GM21529 (cell line): Measurements from ENCODE around the gene NUDT14.

ENCODE experiments used
- ATAC-seq: cut with Tn5 transposase; IDR thresholded peaks from one replicate; pipeline ENCODE4 v1.9.1; 2021; ENCODE audit not compliant: unreplicated experiment

The NUDT14 gene

DNA sequence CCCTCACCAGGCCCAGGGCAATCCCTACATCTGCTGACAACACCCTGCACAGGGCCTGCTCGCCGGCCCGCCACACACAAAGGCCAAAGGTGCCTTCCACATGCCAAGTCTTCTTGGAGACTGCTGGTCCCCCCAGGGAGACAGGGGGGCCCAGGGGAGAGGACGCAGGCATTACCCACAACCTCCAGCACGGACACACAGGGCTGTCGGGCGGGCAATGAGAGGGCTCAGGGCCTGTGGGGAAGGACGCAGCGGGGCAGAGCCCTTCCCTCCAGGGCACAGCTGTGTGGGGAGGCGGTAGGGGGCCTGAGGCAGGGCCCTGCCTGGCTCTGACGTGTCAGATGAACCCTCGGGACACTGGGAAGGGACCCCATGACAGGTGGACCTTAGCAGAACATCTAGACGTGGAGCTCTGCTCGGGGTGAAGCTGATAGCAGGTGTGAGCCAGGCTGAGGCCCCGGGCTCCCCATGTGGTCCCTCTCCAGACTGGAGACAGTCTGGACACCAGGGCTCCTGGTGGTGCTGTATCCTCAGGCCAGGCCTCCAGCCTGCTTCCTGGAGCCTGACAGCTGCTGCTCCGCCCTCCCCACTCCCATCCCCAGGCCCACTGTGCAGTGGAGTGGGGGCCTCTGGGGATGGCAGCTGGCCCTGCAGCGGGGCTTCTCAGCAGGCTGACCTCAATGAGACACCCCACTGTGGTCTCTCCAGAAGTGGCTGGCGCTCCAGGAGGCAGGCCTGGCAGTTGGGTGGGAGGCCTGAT lies 31.6 kb upstream of the NUDT14 start:
- no peak for ATAC-seq

DNA sequence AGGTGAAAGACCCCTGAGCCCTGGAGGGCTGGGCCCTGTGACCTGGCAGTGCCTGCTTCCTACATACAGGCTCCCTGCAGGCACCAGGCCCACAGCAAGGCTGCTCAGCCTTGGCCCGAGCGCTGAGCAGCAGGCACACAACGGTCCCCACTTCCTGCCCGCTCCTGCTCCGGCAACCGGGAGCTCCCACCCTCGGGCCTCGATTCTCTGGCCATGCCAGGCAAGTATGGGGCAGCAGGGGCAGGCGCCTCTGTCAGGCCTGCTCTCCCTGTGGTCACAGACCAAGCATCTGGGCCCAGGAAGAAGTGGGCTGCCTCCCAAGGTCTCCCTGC lies 30.6 kb upstream of the NUDT14 start:
- ATAC-seq: no peak

DNA sequence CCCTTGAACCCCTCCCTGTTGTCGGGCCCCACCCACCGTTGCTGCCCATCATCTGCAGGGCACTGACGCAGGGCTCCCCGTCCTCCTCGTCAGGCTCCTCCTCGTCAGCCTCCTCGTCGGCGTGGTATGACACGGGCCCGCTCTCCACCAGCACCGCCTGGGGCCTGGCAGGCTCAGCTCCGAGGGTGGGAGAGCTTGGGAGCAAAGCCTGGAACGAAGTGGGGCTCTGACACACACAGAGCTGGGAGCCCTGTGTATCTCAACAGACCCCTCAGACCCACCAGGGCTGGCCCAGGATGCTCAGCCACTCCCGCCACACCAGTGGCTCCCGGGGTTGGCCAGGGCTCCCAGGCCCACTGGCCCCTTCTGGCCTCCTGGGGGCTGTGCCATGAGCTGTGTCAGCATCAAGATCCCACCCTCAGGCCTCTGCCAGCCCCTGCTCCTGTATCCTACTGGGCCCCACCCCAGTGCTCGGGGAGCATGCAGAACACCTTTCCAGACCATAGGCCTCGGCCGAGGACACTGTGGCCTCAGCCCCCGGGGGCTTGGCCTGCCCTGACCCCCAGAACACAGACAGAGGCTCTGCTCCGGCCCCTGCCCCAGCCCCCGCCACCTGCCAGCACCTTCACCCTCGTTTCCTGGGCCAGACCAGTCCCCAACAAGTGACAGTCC lies 30.1 kb upstream of the NUDT14 start:
- ATAC-seq: no peak

DNA sequence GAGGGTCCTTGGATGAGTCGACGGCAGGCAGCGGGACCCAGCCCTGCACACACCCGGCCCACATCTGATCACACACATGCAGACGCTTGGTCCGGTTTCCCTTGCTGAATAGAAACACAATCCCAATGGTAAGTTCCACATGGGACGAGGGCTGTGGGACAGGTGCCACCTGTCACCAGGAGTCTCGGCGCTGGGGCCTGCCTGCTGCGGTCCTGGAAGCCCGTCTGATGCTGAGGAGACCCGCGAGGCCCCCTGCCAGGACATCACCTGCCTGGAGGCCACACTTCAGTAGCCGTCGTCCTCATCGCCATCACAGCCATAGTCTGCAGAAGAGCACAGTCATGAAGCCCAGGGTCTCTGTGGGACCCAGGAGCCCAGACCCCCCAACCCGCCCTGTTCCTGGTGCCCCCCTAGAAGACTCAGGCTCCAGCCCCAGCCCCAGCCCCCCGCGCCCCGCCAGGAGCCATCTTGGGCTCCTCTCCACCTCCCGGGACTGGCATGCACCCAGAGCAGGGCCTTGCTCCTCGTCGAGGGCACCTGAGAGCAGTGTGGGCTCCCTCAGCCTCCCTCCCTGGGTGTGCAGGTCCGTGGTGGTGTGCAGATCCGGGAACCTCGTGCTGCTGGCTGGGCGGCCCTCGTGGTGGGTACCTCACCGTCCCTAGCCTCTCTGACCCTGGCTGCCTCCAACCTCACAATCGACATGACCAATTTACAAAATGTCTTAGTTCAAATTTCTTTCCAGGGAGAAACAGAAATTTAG lies 29.3 kb upstream of the NUDT14 start:
- ATAC-seq: no peak

DNA sequence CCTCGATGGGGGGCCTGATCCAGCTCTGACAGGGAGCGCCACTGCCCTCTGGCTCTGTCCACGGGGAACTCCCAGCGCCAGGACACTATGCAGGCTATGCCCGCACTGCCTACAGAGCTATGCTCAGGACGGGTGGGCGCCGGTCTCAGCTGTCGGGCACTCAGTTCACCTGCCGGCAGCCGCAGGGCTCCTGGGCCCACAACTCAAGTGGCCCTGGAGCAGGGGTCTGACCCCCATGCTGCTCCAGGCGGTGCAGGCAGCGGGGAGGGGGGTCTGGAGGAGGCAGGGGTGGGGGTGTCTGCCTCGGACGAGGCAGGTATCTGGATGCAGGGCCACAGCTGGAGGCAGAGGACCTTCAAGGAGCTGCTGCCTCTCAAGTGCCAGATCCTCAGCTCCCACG lies 28.5 kb upstream of the NUDT14 start:
- ATAC-seq: no peak

DNA sequence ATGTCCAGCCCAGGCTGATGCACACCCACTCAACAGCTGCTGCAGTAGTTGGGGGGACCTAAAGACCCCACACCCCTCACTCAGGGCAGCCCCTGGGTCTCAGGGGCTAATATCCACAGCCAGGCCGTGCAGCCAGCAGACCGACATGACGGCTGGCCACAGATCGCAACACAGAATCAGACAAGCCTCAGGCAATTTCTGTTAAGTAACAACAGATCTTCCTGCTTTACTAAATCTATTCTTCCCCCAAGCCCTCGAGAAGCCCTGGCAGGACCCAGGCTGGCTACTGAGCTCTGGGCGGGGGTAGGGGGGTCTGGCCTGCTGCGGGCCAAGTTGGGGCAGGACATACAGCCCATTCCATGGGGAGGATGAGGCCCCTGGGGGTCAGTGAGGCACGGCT lies 28.0 kb upstream of the NUDT14 start:
- ATAC-seq: no peak

DNA sequence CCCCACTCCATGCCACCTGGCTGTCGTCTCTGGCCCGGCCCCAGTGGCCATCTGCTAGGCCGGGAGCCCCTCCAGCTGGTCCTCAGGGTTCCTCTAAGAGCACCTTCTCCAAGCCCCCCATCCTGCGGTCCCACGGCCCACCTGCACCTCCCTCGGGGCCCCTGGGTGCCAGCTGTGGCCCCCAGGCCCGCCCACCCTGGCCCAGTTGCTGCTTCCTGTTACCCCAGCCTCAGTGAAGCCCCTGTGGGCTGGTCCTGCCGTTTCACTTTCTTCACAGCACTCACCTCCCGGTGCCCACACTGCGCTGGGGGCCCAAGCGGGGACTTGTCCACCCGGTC lies 27.6 kb upstream of the NUDT14 start:
- ATAC-seq: no peak

DNA sequence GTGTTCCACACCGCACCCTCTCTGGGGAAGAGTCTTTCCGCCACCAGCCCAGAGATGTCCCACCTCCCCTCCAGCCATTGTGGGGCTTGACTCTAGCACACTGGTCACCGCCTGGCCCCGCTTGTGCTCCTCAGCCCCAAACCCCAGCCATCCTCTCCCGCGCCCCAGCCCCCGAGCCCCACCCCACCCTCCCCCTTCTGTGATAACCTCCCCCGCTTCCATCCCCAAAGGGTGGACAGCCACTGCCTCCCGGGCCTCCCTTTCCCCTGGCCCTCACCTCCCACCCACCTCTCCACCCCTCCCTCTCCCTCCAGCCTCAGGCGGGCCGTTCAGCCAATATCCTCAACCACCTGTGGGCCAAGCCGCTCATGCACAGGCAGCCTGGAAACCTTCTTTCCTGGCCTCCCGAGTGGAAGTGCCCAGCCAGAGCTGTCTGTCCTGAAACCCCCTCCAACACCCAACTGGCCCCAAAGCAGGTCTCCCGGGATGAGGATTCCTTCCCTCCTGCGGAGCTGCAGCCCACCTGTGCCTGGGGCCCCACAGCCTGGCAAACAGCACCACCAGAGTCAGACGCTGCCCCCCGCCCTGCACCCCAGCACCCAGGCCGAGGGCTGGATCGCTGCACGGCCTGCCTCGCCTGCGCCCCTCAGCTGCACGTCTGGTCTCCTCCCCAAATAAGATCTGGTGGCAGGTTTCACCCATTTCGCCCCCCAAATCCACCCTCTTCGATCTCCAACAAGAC lies 27.1 kb upstream of the NUDT14 start:
- ATAC-seq: no peak

DNA sequence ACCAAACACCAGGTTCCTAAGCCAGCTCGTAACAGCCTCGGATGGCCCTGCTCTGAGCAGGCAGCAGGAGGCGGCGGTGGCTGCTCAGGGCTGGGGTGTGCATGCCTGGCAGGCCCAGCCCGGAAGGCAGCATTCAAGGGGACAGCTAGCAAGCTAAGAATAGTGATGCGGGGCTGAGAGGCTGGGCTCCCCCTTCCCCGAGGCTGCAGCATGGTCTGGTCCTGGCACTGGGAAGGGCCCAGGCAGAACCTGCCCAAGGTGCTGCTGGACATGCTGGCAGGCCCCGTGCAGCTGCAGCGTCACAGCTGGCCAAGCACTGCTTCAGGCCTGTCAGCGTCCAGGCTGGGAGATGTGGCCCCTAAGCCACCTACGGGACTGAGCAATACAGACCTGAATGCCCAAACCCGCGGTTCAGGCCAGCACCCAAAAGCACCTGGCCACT lies 26.4 kb upstream of the NUDT14 start:
- ATAC-seq: no peak

DNA sequence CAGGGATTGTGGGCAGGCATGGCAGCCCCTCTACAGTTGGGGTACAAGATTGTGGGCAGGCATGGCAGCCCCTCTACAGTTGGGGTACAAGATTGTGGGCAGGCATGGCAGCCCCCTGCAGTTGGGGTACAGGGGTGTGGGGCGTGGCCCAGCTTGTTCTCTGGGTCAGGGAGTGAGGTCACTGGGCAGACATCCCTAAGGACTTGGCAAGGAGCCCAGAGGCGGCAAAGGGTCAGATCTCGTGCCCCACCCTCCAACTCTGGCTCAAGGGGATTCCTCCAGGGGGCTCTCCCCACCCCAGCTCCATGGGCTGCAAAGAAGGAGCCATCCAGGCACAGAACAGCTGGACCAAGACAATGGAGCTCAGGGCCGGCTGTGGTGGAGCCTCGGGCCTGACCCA lies 25.8 kb upstream of the NUDT14 start:
- no peak for ATAC-seq

DNA sequence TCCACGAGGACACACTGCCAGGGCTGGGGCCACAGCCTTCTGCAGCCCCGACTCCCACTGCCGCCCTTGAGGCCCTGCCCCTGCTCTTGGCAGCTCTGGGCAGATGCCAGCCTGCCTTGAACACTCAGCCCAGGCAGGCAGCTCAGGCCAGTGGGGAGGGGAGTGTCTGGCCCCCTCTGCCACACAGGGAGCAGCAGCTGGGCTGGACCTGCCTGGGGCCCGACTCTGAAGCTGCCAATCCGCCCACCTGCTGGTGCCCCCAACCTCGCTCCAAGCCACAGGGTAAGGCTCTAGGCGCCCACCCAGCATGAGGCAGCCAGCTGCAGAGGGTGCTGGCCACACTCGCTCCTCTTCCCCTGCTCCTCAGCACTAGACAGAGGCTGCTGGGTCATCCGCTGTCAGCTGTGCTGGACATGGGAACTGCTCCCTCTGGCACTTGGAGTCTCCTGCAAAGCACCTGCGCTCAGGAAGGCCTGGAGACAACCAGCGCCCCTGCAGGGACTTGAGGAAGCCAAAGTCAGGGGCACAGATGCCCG lies 24.6 kb upstream of the NUDT14 start:
- ATAC-seq: no peak

DNA sequence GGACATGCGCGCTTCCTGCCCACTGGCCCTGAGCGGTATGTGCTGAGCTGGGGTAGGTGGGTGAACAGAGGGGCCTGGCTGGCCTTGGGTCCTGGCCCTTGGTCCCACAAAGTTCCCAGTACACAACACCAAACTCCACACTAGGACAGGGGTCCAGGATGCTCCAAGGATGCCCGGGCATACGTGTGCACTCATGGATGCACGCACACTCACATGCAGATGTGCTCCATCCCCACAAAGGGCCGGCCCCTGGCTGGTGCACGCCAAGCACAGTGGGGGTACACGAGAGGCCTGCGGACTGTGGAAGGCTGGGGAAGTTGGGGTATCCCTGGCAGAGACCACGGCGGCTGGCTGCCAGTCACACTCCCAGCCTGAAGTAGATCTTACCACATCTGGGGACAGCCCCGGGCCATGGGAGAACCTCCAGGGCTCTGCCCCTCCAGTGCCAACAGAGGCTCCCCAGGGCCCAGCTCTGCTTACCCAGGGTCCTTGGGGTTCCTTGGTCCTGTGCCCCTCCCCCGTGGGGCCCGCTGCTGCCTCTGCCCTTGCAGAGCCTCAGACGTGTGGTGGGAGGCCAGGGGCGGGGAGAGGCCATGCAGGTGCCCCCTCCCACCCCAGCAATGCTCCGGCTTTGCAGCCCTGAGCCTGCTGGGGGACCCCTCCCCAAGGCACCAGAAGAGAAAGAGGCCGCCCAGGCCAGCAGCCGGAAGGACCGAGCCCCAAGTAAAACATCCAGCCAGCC lies 24.0 kb upstream of the NUDT14 start:
- ATAC-seq: no peak

DNA sequence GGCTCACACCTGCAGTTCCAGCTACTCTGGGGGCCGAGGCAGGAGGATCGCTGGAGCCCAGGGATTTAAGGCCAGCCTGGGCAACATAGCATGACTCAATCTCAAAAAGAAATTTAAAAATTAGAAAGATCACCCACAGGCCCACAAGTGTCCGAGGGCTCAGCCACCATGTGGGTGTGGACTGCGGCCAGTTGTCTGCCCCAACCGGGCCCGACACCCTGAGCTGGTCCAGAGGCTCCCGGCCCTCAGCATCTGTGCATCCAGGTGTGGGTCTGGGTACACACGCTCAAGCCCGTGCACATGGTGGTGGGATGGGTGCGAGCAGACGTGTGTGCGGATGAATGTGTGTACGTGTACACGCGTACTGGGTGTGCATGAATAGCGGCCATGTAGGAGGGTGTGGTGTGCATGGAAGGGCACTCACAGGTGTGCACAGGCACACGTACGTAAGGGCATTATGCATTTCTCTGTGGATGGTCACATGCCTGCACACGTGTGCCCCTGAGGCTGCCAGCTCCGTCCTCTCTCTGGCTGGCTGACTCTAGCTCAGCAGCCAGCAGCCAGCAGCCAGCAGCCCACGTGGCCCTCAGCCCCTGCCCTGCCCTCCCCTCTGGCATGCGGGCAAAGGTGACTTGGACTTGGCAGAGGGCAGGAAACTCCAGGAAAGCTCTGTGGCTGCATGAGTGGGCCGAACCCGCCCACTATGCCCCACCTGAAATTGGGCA lies 23.3 kb upstream of the NUDT14 start:
- no peak for ATAC-seq

DNA sequence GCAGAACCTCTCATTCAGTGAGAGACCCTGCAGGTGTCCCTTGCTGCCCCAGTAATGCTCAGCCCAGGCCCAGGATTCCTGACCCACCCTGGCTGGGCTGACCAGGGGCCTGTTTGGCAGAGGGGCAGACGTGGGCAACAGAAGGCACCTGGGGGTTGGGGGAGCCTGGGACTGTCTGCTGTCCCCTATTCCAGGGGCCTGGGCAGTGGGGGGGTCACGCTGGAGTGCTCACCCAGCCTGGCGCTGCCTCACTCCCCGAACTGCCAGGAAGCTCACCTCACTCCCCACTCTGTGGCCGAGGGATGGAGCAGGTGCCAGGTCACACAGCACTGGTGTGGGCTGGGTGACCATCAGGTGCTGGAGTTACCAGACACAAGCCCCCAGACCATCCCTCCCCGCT lies 22.6 kb upstream of the NUDT14 start:
- ATAC-seq: no peak

DNA sequence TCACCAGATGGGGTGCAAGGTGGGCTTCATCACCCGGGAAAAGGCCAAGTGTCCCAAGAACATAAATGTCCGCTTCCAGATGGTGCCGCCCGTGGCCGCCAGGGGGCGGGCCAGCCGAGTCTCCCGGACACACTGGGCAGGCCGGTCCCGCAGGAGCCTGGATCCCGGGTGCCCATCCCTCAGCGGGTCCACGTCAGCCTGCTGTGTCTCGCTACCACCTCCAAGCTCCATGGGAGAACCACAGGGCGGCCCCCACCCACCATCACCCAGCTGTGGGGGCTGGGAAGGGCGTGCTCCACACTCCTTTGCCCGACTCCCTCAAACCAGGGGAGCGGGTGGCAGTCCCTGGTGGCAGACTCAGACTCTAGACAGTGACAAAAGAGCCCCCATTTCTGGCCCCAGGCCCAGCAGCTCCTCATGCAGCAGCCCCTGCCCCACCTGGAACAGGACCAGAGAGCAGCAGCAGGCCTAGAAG lies 22.0 kb upstream of the NUDT14 start:
- ATAC-seq: no peak

DNA sequence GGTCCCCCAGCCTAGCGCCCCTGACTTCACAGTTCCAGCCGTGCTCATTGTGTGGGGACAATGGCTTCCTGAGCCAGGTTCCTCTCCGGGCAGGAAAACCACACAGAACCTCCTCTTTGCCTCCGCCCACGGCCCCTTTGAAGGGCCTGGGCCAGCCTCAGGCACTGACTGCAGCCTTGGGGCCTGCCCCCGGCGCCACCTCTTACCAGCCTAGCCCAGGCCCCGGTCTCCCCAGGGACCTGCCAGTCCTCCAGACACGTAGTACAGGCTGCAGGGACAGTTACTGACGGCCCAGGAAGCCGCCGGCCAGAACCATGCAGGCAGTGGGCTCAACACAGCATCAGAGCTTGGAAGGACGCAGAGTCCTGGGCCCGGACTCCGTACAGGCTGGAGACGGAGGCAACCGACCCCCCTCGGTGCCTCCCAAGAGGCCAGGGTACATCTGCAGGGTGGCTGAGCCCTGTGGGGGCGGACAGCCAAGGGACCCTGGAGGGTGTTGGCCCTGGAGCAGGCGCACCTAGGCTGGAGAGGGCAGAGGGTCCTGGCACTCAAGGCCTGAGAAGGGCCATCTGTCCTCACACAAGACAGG lies 20.9 kb upstream of the NUDT14 start:
- no peak for ATAC-seq

DNA sequence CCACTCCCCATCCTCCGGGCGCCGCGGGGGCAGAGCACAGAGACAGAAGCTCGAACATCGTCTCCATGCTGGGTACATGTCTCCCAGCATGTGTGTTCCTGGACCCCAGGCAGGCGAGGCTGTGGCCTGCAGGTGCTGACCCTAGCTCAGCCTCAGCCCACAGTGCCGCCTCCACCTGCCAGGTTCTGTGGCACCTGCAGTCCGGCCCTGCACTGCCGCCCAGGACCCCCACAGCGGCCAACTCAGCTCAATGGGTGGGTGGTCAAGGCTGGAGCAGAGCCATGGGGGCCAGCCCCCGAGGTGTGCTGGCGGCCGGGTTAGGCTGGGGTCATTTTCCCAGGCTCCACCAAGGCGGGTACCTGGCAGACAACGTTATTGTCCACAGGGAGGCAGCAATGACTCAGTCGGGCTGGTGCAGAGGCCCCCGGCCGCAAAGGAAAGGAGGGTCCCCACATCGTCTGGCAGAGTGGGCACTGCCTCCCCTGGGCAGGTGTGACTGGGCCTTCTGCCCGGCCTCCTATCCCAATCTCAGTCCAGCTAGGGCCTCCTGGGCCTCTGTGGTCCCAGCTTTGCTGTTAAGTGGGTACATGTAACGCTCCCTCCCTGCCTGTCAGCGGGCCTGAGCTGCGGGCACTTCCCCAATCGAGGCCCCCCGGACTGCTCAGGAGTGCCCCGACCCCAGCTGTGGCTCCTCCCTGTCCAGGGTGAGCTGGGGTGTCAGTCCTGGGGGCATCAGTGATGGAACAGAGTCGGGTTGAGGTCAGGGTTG lies 20.2 kb upstream of the NUDT14 start:
- no peak for ATAC-seq

DNA sequence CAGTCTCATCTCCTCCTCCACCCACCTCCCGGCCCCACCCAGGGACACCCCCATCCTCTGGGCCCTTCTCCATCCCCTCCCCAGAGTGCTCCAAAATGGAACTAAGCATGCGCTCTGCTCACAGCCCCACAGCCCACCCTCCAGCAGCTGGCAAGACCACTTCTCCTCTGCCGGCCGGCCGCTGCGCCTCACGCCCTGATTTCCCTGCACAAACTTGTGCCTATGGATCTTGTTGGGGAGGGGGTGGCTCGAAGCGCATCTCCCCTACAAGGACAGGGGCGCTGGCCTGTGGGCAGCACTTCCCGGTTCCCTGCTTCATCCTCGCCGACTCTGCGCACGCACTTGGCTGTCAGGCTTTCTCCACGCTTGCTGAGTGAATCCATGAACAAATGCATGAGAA lies 19.5 kb upstream of the NUDT14 start:
- ATAC-seq: no peak

DNA sequence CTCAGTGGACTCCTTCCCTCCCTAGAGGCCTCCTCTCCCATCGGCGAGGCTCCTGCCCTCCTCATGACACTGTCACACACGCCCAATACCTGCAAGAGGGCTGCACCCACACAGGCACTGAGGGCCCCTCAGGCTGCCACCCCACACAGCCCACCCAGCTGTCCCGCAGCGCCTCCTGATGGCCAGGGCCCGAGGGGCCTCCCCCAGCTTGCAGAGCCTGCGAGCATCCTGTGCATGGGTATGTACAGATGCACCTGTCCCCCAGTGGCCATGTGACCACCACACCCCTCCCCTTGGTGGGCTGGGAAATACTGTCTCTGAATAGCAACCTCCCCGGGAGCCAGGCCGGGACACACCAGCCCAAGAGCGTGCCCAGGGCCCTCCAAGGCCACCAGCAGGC lies 19.0 kb upstream of the NUDT14 start:
- ATAC-seq: no peak
